Stimulated activated CD4-positive, alpha-beta T cell treated with anti-CD3 and anti-CD28 coated beads, Interleukin-2, amount 100 ng/mL, for 4 hours (primary cell): ENCODE measurements around the gene NPPB.

Experiments
- DNase-seq: peaks from one replicate; pipeline ENCODE4 v3.0.0-alpha.2; 2020; ENCODE audit warnings: low read depth

NPPB gene

DNA sequence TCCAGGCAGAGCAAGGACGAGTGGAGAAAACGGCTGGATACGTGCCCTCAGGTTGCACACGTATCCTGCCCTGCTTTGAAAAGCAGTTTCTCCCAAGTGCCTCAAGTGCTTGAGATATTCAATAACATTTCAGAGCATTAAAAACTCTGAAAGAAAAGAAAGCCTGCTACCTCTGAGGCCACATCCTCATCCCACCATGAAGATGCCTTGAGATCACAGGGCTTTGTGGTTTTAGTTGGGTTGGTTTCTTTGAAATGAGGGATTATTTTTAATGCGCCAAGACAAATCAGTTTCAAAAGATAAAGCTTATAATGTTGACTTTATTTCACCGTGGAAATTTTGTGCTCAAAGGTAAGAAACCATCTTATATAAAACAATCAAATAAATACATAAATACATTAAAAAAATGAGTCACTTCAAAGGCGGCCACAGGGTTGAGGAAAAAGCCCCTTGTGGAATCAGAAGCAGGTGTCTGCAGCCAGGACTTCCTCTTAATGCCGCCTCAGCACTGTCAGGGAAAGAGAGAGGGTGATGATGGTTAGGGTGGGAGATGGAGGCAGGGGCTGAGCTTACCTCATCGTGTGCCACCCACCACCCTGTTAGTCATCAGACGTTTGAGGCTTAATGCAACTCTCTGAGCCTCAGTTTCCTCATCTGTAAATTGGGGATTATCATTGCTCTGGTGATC, 1.4 kb downstream of the NPPB start:
- no peak for DNase-seq

- no peak for DNase-seq
Measured at GRCh38 chr1:11856698-11857097, 2.0 kb downstream of the NPPB start.

DNA sequence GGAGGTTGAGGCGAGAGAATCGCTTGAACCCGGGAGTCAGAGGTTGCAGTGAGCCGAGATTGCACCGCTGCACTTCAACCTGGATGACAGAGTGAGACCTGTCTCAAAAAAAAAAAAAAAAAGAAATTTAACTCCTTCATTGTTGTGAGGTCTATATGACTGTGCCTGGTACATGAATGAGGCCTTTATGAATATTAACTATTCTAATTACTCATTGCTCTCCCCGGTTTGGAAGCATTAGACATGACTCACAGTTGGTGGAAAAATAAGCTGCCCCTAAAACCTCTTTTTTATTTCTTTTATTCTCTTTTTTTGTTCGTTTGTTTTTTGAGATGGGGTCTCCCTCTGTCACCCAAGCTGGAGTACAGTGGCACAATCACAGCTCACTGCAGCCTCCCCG, 3.3 kb downstream of the NPPB start:
- no peak for DNase-seq

- DNase-seq = no peak
Measured at GRCh38 chr1:11854519-11854918, 4.2 kb downstream of the NPPB start.

DNA sequence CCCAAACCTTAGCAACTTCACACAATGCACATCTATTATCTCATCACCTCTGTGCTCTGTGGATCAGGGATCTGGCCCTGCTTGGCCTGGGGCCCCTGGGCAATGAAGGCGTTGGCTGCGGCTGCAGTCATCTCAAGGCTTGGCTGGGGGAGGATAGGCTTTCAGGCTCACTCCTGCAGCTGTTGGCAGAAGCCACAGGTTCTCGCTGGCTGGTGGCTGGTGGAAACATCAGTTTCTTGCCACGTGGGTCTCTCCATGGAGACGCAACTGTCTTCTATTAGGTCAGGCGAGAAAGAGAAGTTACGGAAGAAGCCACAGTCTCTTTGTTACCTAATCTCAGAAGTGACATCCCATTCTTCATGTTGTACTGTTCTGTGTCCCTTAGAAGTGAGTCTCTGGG, 7.6 kb downstream of the NPPB start:
- DNase-seq = no peak

DNA sequence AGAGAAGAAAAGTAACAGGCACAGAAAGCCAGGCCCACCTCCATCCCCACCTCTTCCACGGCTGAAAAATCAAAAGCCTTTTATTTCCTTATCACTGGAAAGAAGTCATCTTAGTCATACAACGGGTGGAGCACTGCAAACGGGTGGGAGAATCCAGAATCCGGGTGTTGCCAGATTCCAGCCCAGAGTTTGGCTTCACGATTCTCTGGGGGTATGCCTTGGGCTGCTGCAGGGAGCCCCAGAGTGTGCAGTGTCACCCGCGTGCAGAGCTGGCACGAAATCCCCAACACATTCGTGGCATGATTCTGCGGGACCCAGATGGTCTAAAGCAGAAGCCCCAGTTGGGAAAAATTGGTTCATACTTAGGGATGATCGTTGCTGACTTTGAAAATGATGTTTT, 8.6 kb downstream of the NPPB start:
- DNase-seq = no peak

GRCh38 chr1:11848373-11848700, 10.4 kb downstream of the NPPB start:
- no peak for DNase-seq

DNA sequence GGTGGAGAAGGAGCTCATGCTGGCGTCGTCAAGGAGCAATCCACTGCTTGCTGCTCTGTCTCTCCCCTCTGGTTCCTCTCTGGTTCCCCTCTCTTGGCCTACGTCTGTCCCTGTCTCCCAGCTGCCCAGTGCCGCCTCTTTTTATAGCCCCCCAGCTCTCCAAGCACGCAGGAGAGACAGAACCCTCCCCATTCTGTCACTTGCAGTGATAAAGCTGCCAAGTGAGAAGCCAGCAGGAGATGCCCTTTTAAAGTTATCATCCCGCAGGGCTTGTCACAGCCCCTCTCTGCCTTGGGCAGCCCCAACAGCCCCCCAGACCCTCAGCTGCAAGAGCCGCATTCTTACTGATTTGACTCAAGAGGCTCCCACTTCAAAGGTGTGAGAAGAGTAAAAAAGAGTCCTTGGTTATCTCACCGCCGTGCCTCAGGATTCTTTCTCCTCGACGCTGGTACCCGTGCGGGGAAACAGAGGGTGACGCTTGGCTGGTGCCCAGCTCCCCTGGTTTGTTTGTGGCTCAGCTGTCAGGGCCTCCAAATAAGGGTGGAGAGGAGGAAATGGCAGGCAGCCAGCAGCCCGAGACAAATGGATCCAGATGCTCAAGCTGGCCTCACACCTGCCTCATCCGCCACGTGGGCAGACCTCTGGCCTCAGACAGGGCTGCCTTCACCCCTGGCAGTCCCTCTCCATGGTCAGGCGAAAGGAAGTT, 10.9 kb downstream of the NPPB start, which contains the start of gene NPPA:
TSS of gene NPPA (minus strand) at position 117 of the 706 bp plus-strand sequence. CDS start at position 18, 99 bp downstream.
- DNase-seq = no peak

DNA sequence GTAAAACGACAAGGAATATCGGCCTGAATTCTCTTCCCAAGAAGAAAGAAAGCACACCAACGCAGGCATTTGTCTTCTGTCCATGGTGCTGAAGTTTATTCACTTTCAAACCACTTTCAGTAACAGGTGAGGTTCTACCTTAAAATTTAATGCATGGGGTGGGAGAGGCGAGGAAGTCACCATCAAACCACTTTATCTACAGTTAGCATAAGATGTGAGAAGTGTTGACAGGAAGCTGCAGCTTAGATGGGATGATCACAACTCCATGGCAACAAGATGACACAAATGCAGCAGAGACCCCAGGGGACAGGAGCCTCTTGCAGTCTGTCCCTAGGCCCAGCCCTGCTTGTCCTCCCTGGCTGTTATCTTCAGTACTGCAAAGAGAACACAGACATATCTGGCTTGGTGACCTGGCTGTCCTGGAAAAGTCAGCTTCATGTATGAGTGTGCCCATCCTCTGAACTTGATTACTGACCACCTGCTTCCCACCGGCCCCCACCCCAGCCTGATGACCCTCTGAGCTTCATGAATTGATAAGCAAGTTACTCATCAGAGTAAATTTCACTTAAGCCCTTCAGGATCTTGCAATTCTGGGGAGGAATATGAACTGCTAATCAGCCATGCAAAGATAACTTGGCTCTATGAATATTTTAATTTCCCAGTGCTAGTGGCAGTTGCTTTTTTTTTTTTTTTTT, 13.0 kb downstream of the NPPB start:
- DNase-seq = no peak

DNA sequence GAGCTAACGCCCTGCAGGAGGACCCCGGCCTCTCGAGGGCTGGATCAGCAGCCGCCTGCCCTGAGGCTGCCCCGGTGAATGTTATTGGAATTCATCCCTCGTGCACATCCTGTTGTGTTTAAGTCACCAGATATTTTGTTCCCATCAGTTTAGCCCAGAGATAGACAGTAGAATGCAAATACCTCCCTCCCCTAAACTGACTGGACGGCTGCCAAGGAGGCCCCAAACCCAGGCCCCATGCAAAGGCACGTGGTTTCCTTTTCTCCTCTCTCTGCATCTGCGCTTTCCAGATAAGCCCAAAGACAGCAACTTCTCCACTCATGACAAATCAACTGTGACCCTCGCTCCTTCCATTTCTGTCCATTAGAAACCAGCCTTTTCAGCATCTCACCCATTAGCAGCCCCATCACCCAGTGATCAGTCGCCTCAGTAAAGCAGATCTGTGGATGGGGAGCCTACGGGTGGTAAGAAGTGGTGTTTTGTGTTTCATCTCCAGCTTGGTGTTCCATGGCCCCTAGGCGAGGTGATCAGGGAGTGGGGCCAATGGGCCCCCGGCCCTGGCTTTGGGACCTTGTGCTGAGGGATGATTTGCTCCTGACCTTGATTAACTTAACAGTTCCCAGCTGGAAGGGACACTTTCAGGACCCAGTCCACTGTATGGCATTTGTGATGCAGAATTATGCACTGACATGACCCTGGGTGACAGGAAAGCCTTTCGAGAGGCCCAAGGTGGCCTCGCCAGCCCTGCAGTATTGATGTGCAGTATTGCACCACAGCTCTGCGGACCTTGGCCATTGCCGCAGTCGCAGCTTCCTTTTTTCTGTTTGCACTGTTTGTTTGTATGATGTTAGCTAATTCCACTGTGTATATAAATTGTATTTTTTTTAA, 16.3 kb downstream of the NPPB start:
- DNase-seq = no peak

GRCh38 chr1:11841245-11842153, 17.2 kb downstream of the NPPB start:
- no peak for DNase-seq

DNA sequence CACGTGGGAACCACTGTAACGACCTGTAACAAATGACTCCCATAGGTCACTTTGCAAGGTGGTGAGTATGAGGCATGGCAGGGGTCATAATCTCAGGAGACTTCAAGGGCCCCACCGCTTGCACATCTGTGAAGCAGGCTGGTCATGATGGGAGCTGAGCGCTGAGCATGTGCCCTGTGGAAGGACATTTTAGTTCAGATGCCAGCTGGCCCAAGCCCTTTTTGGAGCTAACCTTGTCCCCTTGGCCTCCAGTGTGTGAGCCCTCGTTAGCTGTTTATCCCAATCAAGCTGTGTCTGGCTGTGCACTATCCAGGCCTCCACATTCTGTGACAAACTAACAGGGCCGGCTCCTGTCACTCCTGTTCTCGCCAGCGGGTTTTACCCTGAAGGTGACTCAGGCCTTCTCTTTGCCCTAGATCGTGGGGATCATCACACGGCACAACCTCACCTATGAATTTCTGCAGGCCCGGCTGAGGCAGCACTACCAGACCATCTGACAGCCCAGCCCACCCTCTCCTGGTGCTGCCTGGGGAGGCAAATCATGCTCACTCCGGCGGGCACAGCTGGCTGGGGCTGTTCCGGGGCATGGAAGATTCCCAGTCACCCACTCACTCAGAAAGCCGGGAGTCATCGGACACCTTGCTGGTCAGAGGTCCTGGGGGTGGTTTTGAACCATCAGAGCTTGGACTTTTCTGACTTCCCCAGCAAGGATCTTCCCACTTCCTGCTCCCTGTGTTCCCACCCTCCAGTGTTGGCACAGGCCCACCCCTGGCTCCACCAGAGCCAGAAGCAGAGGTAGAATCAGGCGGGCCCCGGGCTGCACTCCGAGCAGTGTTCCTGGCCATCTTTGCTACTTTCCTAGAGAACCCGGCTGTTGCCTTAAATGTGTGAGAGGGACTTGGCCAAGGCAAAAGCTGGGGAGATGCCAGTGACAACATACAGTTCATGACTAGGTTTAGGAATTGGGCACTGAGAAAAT, 18.7 kb downstream of the NPPB start:
- DNase-seq = no peak

DNA sequence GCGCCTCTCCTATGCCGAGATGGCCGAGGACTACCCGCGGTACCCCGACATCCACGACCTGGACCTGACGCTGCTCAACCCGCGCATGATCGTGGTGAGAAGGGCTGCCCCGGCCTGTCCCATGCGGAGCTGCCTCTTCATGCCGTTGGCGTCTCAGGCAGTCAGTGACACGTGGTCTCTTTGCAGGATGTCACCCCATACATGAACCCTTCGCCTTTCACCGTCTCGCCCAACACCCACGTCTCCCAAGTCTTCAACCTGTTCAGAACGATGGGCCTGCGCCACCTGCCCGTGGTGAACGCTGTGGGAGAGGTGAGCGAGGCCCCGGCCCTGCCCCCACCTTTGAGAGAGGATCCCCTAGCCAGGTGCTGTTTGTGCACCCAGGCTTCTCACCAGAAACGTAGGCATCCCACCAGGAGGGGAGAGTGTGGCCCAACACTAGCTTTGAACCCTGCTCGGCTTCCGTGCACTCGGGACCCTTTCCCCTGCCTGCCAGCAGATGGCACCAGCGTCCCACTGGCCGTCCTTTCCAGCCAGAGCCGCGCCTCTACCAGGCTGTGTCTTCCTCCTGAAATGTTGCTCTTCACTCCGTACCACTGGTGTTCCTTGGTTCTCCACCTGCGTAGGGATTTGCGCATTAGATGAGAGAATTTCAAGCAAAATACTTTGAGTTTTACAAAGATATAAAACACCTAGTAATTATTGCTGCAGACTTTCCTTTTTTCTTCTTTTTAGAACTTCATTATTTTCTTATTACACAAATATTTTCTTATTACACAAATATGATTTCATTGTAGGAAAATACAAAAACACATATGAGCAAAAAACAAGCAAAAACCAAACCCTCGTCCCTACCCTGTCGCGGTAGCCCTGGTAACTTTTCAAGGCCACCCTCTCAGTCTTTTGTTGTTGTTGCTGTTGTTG, 20.1 kb downstream of the NPPB start:
- peak; percentile 50 for DNase-seq

DNA sequence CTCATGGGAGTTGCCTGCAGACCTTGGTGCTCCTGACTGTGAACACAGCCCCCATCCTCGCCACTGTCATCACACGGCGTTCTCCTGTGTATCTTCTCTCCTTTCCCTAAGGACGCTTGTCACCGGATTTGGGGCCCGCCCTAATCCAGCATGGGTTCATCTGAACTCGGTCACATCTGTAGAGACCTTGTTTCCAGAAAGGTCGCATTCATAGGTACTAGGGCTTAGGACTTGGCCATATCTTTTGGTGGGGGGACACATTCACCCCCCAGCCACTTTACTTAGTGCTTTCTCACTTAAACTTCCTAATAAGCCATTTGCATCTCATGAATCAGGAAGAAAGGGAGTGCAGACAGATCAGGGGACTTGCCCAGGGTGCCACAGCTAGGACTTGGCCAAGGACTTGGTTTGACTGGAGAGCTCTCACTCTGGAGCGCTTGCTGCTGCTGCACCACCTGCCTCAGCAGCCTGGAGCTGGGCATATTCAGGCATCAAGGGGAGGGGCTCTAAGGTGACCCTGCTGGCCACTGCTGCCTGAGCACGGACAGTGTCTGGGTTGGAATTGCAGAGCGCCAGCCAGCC, 20.9 kb downstream of the NPPB start:
- DNase-seq = no peak

DNA sequence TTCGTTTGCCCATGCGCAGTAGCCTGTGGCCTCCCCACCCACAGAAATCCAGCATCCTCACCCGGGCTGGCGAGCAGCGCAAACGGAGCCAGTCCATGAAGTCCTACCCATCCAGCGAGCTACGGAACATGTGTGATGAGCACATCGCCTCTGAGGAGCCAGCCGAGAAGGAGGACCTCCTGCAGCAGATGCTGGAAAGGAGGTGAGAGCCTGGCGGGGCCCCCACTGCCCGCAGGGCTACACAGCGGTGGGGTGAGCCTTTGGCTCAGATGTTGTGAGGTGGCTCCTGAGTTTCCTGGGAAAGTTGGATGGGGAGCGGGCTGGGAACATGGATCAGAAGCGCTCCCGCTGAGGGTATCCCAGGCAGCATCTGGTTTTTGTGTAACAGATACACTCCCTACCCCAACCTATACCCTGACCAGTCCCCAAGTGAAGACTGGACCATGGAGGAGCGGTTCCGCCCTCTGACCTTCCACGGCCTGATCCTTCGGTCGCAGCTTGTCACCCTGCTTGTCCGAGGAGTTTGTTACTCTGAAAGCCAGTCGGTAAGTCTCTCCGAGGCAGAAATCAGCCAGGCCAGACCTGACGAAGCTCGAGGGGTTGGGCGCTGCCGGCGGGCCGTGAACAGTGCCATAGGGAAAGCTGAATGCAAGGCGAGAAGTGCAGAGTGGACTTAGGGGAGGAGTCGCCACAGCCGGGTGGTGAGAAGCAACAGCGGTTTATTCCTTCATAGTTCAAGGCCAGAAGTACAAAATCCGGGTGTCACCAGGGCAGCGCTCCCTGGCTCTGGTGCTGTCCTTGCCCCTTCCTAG, 21.6 kb downstream of the NPPB start:
- no peak for DNase-seq

DNA sequence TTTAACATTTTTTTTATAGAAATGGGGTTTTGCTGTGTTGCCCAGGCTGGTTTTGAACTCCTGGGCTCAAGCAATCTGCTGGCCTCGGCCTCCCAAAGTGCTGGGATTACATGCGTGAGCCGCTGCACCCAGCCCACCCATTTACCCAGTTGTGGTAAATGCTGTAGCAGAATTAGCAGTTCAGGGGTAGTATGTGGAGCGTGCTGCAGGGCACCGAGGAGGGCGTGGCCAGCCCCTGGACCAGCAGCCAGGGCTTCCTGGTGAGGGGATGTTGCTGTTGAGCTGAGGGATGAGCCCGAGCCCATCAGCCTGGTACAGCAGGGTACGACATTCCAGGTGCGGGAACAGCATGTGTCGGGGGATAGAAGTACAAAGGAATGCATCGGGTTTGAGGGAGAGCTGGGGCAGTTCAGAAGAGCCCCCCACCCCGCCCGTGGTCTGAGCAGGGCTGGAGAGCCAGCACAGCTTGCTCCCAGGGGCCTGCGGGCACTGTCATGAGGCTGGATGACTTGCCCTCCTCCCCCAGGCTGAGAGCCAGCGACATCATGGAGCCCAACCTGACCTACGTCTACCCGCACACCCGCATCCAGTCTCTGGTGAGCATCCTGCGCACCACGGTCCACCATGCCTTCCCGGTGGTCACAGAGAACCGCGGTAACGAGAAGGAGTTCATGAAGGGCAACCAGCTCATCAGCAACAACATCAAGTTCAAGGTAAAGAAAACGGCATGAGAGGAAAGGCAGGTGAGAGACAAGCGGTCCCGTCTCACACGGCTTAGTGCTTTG, 23.1 kb downstream of the NPPB start:
- no peak for DNase-seq

GRCh38 chr1:11833900-11834299, 24.8 kb downstream of the NPPB start:
- no peak for DNase-seq
